HEK293T (cell line): ENCODE data around the gene MAEA.

Source experiments
- CTBP1 ChIP-seq: fragments of 450-650 bp; IDR thresholded peaks from 2 replicates; pipeline ENCODE4 v1.6.1; 2016; ENCODE audit warnings: borderline replicate concordance
- ELF4 ChIP-seq: fragments of 450-650 bp; IDR thresholded peaks from 2 replicates; pipeline ENCODE4 v1.6.1; 2017; ENCODE audit warnings: antibody characterized with exemption
- FOXK2 ChIP-seq: fragments of 450-650 bp; IDR thresholded peaks from 2 replicates; pipeline ENCODE4 v1.6.1; 2016; ENCODE audit warnings: mild to moderate bottlenecking
- FOXM1 ChIP-seq: fragments of 450-650 bp; IDR thresholded peaks from 2 replicates; pipeline ENCODE4 v1.6.1; 2017; ENCODE audit warnings: mild to moderate bottlenecking, borderline replicate concordance
- SP1 ChIP-seq: fragments of 450-650 bp; IDR thresholded peaks from 2 replicates; pipeline ENCODE4 v1.6.1; 2017
- SUZ12 ChIP-seq: fragments of 450-650 bp; IDR thresholded peaks from 2 replicates; pipeline ENCODE4 v1.6.1; 2016; ENCODE audit warnings: mild to moderate bottlenecking
- TARDBP ChIP-seq: fragments of 450-650 bp; IDR thresholded peaks from 2 replicates; pipeline ENCODE4 v1.6.1; 2016

GRCh38 chr4:1296324-1297022, 6.8 kb downstream of the MAEA start:
- TF ChIP-seq FOXK2 (no peak), SUZ12 (no peak), CTBP1 (no peak), SP1 (no peak), ELF4 (no peak), FOXM1 (no peak), TARDBP (no peak)
